Thymus (tissue), 11 donors: ENCODE results near the gene MANEA. TPM values are rescaled to one million over a fixed set of nuclear protein-coding genes. Genes with fewer than 3 reads are reported as not detected.
"Not testable (repeated sequence)": the region's sequence is repeated elsewhere in the genome, so short reads cannot be mapped to it uniquely, and the experiment has no call there.

Experiments used
- DNase-seq, 9 donors: peaks; one replicate each; pipeline ENCODE4 v3.0.0-alpha.2; 2013; ENCODE audit warnings: low spot score in 9 of 9, low read depth in 6 of 9, missing footprints in 1 of 9
- H3K27ac ChIP-seq, 2 donors: one replicate each; pipeline ENCODE4 v1.5.1; 2013; ENCODE audit warnings: control low read depth in 1 of 2, low read depth in 1 of 2, low read length in 1 of 2, mild to moderate bottlenecking in 1 of 2, moderate library complexity in 1 of 2
- H3K27me3 ChIP-seq, 2 donors: one replicate each; pipeline ENCODE4 v1.5.1; 2013; ENCODE audit warnings: low read length in 1 of 2; ENCODE audit not compliant: control insufficient read depth in 2 of 2, insufficient read depth in 1 of 2
- H3K36me3 ChIP-seq, 2 donors: one replicate each; pipeline ENCODE4 v1.5.1; 2013; ENCODE audit warnings: low read length in 1 of 2, mild to moderate bottlenecking in 1 of 2, moderate library complexity in 1 of 2; ENCODE audit not compliant: control insufficient read depth in 2 of 2, insufficient read depth in 2 of 2
- H3K4me1 ChIP-seq, 2 donors: one replicate each; pipeline ENCODE4 v1.5.1; 2013; ENCODE audit warnings: low read length in 2 of 2; ENCODE audit not compliant: control insufficient read depth in 2 of 2, insufficient read depth in 2 of 2
- H3K4me3 ChIP-seq, 2 donors: one replicate each; pipeline ENCODE4 v1.5.1; 2013; ENCODE audit warnings: low read length in 2 of 2, control low read depth in 1 of 2, mild to moderate bottlenecking in 1 of 2
- H3K9me3 ChIP-seq, 2 donors: one replicate each; pipeline ENCODE4 v1.5.1; 2013; ENCODE audit warnings: low read length in 1 of 2, mild to moderate bottlenecking in 1 of 2; ENCODE audit not compliant: control insufficient read depth in 2 of 2, insufficient read depth in 1 of 2
- WGBS: extraction: QIAGEN DNeasy Blood & Tissue Kit; methylation state at CpG from one replicate; pipeline ENCODE4 v1.1.7; 2013; 5-methylcytosine and 5-hydroxymethylcytosine counted together
- polyA plus RNA-seq: library from polyadenylated mRNA; stranded (reverse); fragments of 200-250 nt; gene quantifications from one replicate; pipeline ENCODE4 v1.2.3, GENCODE V29; 2013
- total RNA-seq: library from RNA; stranded (reverse); fragments of 120-200 nt; gene quantifications from one replicate; pipeline ENCODE4 v1.2.4, GENCODE V29; 2013
- donor health status: healthy.

MANEA gene
- total and polyA plus RNA-seq, 2 donors = 5.8 to 10.4 TPM

GRCh38 chr6:95546148-95546547, 31.2 kb upstream of the MANEA start:
- H3K27me3 ChIP-seq = no peaks in the 10 kb centered on the region
- H3K4me3 ChIP-seq = no peak overlapping the region
- H3K27ac ChIP-seq = no peak overlapping the region
- H3K36me3 ChIP-seq = no peaks in the 10 kb centered on the region
- H3K9me3 ChIP-seq = no peaks in the 10 kb centered on the region
- no peak for DNase-seq
- H3K4me1 ChIP-seq = no peaks in the 10 kb centered on the region
- WGBS = 92% methylated on average over 1 of the region's 1 CpG

GRCh38 chr6:95547043-95547442, 30.3 kb upstream of the MANEA start:
- no peak for DNase-seq
- H3K4me1 ChIP-seq = no peaks in the 10 kb centered on the region
- no peaks in the 10 kb centered on the region for H3K9me3 ChIP-seq
- H3K4me3 ChIP-seq = no peak overlapping the region
- WGBS = 80% methylated on average over 1 of the region's 1 CpG
- H3K36me3 ChIP-seq = no peaks in the 10 kb centered on the region
- H3K27ac ChIP-seq = no peak overlapping the region
- H3K27me3 ChIP-seq = no peaks in the 10 kb centered on the region

GRCh38 chr6:95548188-95548786, 29.0 kb upstream of the MANEA start:
- Histone ChIP-seq H3K4me3 (no peak overlapping the region), H3K4me1 (no peaks in the 10 kb centered on the region), H3K9me3 (no peaks in the 10 kb centered on the region), H3K27me3 (no peaks in the 10 kb centered on the region), H3K27ac (no peak overlapping the region), H3K36me3 (no peaks in the 10 kb centered on the region)
- no peak for DNase-seq
- 98% methylated on average over 3 of the region's 3 CpGs for WGBS

GRCh38 chr6:95551678-95552324, 25.5 kb upstream of the MANEA start:
- H3K27ac ChIP-seq = no peak overlapping the region
- H3K9me3 ChIP-seq = no peaks in the 10 kb centered on the region
- 95% methylated on average over 5 of the region's 5 CpGs for WGBS
- DNase-seq = no peak
- H3K36me3 ChIP-seq = no peaks in the 10 kb centered on the region
- no peaks in the 10 kb centered on the region for H3K4me1 ChIP-seq
- no peak overlapping the region for H3K4me3 ChIP-seq
- H3K27me3 ChIP-seq = no peaks in the 10 kb centered on the region

DNA sequence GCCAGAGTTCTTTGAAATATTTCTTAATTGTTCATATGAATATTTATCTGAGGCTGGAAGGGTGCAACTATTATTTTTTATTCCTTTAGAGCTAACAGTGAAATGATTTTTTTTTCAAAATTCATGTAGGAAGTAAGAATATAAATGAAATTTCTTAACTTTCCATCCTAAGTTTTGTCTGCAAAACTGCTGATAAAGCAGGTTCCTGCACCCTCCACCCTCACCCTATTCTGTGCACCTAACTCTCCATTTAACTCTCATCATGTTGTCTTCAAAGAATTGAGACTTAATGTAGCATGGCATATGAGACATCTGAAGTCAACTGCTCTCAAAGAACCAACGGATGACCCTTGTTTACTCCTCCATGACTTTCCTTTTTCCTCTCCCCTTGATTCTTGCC, 23.5 kb upstream of the MANEA start:
- Histone ChIP-seq H3K36me3 (no peaks in the 10 kb centered on the region), H3K27ac (no peak overlapping the region), H3K4me3 (no peak overlapping the region), H3K9me3 (no peaks in the 10 kb centered on the region), H3K27me3 (no peaks in the 10 kb centered on the region), H3K4me1 (no peaks in the 10 kb centered on the region)
- 90% methylated on average over 1 of the region's 1 CpG for WGBS
- no peak for DNase-seq

GRCh38 chr6:95560956-95561355, 16.4 kb upstream of the MANEA start:
- H3K4me3 ChIP-seq, H3K9me3 ChIP-seq, H3K4me1 ChIP-seq, H3K27ac ChIP-seq, H3K27me3 ChIP-seq, H3K36me3 ChIP-seq, DNase-seq: not testable (repeated sequence)
- WGBS = 77% methylated on average over 5 of the region's 5 CpGs

DNA sequence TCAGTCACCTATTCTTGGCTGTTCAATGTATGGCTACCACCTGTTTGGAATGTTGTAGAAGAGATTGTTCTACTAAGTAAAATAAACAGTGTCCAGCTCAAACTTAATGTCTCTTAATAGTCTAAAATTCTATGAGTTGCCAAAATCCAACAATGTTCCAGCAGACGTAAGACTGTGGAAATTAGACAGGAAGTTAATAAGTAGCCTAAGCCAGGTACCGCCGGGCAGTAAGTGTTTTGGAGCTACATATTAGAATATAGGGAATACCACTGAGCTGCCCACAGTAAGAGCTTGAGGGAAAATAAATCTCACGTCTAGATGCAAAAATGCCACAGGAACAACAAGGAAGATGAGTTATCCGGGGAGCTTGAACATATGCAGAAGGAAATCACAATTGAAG, 7.8 kb upstream of the MANEA start:
- Histone ChIP-seq H3K4me3 (no peak overlapping the region), H3K27ac (no peak overlapping the region), H3K4me1 (peaks cover 0 to 2% of the 10 kb centered on the region in 2 donors), H3K36me3 (no peaks in the 10 kb centered on the region), H3K27me3 (no peaks in the 10 kb centered on the region), H3K9me3 (no peaks in the 10 kb centered on the region)
- 98% methylated on average over 5 of the region's 5 CpGs for WGBS
- no peak for DNase-seq

- DNase-seq = no peak
Measured at GRCh38 chr6:95572098-95572497, 5.2 kb upstream of the MANEA start.

DNA sequence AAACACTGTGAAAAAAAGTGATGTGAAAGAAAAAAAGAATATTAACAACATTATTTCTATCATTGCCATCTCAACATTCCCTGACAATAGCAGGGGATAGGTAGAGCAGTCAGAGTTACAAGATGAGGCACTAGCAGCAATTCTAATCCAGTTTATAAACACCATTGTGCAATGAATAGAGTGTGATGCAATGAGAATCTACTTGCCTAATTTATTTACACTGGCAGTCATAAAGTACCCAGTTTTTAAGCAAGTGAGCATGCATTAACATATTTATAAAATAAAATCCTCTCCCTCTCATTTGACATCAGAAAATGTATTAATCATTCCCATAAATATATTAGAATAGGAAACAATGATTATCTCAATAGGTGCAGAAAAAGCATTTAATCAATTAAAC, 2.5 kb upstream of the MANEA start:
- H3K4me3 ChIP-seq = no peak overlapping the region
- no peak overlapping the region for H3K27ac ChIP-seq
- H3K4me1 ChIP-seq = peaks cover 2 to 6% of the 10 kb centered on the region in 2 donors
- H3K9me3 ChIP-seq = no peaks in the 10 kb centered on the region
- no peaks in the 10 kb centered on the region for H3K27me3 ChIP-seq
- no peak for DNase-seq
- no peaks in the 10 kb centered on the region for H3K36me3 ChIP-seq

More at GRCh38 chr6:95572098-95572497, 5.2 kb upstream of the MANEA start:
- no peak overlapping the region for H3K27ac ChIP-seq
- H3K27me3 ChIP-seq = no peaks in the 10 kb centered on the region
- no peak overlapping the region for H3K4me3 ChIP-seq
- H3K36me3 ChIP-seq = no peaks in the 10 kb centered on the region
- WGBS = 94% methylated on average over 2 of the region's 2 CpGs
- H3K9me3 ChIP-seq = no peaks in the 10 kb centered on the region
- peaks cover 0 to 2% of the 10 kb centered on the region in 2 donors for H3K4me1 ChIP-seq
